Bronchial epithelial cell (primary cell): ENCODE measurements around the gene NAP1L1. TPM values are rescaled to one million over a fixed set of nuclear protein-coding genes. Genes with fewer than 3 reads are reported as not detected.

Experiments
- DNase-seq: peaks from one replicate; pipeline ENCODE4 v3.0.0-alpha.2; 2010; ENCODE audit warnings: low read depth
- FAIRE-seq: peaks from 2 replicates; lab custom pipeline; 2011; peaks lifted over from hg19 to GRCh38; lab: Jason Lieb, UNC
- H3K27me3 ChIP-seq: 2 replicates; pipeline ENCODE4 v1.5.1; 2011; ENCODE audit warnings: low read length; ENCODE audit not compliant: control insufficient read depth, insufficient read depth
- H3K36me3 ChIP-seq: 2 replicates; pipeline ENCODE4 v1.5.1; 2011; ENCODE audit warnings: low read length; ENCODE audit not compliant: control insufficient read depth, insufficient read depth
- H3K4me3 ChIP-seq: 2 replicates; pipeline ENCODE4 v1.5.1; 2011; ENCODE audit warnings: mild to moderate bottlenecking, low read depth, low read length, control low read depth
- total RNA-seq: library from RNA; depleted of rRNA; stranded (reverse); fragments of >200 nt; gene quantifications from 2 replicates; pipeline ENCODE4 v1.2.1, GENCODE V29; 2014
- TF ChIP-seq, protein P1 (sequence below): IDR thresholded peaks from 2 replicates; pipeline ENCODE4 v1.5.1; 2011; ENCODE audit warnings: mild to moderate bottlenecking, moderate library complexity, low read length, control low read depth, inconsistent platforms; ENCODE audit not compliant: insufficient read depth, severe bottlenecking

The NAP1L1 gene
- total RNA-seq, 1 donor from 2014 or later, result 166 TPM

DNA sequence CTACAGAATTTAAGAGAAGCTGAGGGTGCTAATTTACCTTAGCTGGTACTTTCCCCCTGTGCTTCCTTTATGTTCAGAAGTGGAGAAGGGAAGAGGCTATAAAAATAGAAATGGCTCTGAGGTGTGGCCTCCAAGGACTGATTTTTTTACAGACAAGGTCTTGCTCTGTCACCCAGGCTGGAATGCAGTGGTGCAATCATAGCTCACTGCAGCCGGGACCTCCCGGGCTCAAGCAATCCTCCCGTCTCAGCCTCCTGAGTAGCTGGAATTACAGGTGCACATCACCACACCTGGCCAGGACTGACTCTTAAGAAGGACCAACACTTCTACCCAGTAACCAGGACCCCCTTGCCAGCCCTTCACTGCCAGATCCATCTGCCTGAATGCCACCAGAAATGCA lies 23.9 kb upstream of the NAP1L1 start:
- H3K36me3 ChIP-seq, result no peaks in the 10 kb centered on the region
- TF ChIP-seq, protein P1, sequence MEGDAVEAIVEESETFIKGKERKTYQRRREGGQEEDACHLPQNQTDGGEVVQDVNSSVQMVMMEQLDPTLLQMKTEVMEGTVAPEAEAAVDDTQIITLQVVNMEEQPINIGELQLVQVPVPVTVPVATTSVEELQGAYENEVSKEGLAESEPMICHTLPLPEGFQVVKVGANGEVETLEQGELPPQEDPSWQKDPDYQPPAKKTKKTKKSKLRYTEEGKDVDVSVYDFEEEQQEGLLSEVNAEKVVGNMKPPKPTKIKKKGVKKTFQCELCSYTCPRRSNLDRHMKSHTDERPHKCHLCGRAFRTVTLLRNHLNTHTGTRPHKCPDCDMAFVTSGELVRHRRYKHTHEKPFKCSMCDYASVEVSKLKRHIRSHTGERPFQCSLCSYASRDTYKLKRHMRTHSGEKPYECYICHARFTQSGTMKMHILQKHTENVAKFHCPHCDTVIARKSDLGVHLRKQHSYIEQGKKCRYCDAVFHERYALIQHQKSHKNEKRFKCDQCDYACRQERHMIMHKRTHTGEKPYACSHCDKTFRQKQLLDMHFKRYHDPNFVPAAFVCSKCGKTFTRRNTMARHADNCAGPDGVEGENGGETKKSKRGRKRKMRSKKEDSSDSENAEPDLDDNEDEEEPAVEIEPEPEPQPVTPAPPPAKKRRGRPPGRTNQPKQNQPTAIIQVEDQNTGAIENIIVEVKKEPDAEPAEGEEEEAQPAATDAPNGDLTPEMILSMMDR, result no peak
- no peak overlapping the region for H3K4me3 ChIP-seq
- DNase-seq (no peak), FAIRE-seq (no peak)
- no peaks in the 10 kb centered on the region for H3K27me3 ChIP-seq

DNA sequence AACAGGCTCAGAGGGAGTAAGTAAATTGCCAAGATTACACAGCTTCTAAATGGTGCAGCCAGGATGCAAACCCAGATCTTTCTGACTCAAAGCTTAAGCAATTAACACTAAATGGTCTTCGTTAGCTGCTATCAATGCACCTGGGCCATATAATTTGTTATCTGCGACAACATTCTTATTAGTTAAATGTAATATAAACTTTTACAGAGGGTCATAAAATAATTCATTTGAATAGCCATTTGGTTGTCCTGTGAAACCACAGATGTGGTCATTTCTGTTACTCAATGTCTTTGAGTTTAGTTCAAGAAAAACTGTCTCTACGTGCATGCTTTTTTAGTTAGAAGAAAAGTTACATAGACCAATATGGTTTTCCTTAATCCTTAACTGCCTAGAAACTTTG lies 22.1 kb upstream of the NAP1L1 start:
- Histone ChIP-seq H3K36me3 (no peaks in the 10 kb centered on the region), H3K4me3 (no peak overlapping the region), H3K27me3 (no peaks in the 10 kb centered on the region)
- no peak for DNase-seq
- TF ChIP-seq, protein P1, result no peak
- no peak for FAIRE-seq

DNA sequence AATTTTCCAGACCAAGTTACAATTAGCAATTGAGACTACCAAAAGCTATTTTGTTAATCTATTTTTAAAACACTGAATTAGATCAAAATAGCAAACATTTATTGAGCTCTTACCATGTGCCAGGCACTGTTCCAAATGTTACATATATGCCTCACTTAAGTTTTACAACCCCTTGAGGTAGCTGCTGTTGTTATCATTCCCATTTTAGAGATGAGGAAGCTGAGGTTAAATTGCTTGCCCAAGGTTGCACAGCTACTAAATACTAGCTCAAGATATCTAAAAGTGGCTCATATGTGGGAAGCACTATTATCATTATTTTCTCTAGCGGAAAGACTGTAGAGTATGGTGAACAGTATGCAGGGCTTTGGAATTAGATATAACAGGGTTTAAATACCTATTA lies 19.5 kb upstream of the NAP1L1 start:
- TF ChIP-seq, protein P1, result no peak
- no peak overlapping the region for H3K4me3 ChIP-seq
- no peaks in the 10 kb centered on the region for H3K27me3 ChIP-seq
- DNase-seq, result no peak
- no peaks in the 10 kb centered on the region for H3K36me3 ChIP-seq
- FAIRE-seq, result no peak

DNA sequence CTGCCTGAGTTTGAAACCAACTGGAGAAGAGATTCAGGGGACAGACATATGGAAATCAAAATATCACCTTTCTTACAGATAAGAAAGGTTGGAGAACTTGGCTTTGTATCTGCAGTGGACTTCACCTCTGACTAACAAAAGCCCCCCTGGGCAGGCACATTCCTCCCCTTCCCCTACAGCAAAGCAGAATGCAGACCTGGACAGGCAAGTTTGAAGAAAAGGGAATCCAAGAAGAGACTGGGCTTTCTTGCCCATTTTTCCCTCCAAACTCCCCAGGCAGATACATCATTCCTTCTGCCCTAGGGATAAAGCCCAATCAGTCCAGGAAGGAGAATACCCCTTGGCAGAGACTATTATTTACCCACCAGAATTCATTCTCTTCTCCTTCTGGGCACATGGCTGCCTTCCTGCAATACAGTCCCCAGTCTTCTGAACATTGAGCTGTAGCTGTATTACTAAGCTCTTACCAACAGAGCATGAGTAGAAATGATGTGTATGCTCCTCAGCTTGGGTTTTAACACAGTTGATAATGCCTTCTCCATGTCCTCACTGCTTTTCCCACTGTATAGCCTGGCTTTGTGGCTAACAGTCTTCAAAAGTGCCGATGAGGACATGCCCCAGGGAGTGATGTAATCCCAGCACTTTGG lies 17.4 kb upstream of the NAP1L1 start:
- H3K27me3 ChIP-seq, result no peaks in the 10 kb centered on the region
- no peak for DNase-seq
- H3K4me3 ChIP-seq, result no peak overlapping the region
- FAIRE-seq, result no peak
- H3K36me3 ChIP-seq, result no peaks in the 10 kb centered on the region
- TF ChIP-seq, protein P1, result no peak

DNA sequence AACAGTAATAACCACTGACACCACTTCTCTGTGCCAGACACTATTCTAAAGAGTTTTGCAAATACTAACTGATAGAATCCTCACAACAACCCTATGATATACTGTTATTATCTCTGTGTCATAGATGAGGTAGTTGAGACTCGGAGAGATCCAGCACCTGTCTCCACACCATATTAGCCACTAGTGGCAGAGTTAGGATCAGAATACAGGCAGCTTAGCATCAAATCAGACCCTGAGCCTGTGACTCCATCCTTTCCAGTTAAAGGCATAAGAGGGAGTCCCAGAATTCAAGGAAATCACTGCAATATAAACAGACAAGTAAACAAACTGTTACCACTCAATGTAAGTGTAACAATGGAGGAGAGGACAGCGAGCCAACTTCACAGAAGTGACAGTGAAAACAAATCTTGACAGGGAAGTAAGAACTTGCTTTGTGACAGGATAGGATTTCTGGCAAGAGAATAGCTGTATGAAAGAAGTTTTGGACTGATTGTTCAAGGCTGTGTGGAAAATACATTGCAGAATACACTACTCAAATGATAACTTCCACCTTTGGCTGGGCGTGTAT lies 11.7 kb upstream of the NAP1L1 start:
- H3K27me3 ChIP-seq, result no peaks in the 10 kb centered on the region
- H3K4me3 ChIP-seq, result no peak overlapping the region
- FAIRE-seq (no peak), DNase-seq (no peak)
- TF ChIP-seq, protein P1, result no peak
- H3K36me3 ChIP-seq, result no peaks in the 10 kb centered on the region
